ENCODE measurements around the gene FGF2.

FGF2 gene

GRCh38 chr4:122854447-122855352 lies 28.1 kb downstream of the FGF2 start:
- no peak for DNase-seq (ENCODE audit: low read depth)
- no peak for TF ChIP-seq CTCF (IDR thresholded peaks at IDR 0.05; ENCODE audit: control insufficient read depth, insufficient read depth, low read depth, low read length, missing control alignments)
- H3K4me3 ChIP-seq (ENCODE audit: control insufficient read depth, low read depth, low read length), result no peak overlapping the region

- TF ChIP-seq CTCF (IDR thresholded peaks at IDR 0.05; ENCODE audit: control insufficient read depth, insufficient read depth, low read depth, low read length, missing control alignments), result no peak
- H3K4me3 ChIP-seq (ENCODE audit: control insufficient read depth, low read depth, low read length), result no peak overlapping the region
- no peak for DNase-seq (ENCODE audit: low read depth)
Measured at GRCh38 chr4:122855353-122855890, 28.8 kb downstream of the FGF2 start.

- H3K4me3 ChIP-seq (ENCODE audit: control insufficient read depth, low read depth, low read length), result no peak overlapping the region
- DNase-seq (ENCODE audit: low read depth), result no peak
- no peak for TF ChIP-seq CTCF (IDR thresholded peaks at IDR 0.05; ENCODE audit: control insufficient read depth, insufficient read depth, low read depth, low read length, missing control alignments)
Measured at GRCh38 chr4:122857160-122857559, 30.5 kb downstream of the FGF2 start.

GRCh38 chr4:122858705-122859104 lies 32.1 kb downstream of the FGF2 start:
- H3K4me3 ChIP-seq (ENCODE audit: control insufficient read depth, low read depth, low read length), result no peak overlapping the region
- DNase-seq (ENCODE audit: low read depth), result no peak
- TF ChIP-seq CTCF (IDR thresholded peaks at IDR 0.05; ENCODE audit: control insufficient read depth, insufficient read depth, low read depth, low read length, missing control alignments), result no peak

GRCh38 chr4:122861172-122861943 lies 34.7 kb downstream of the FGF2 start:
- DNase-seq (ENCODE audit: low read depth), result no peak
- H3K4me3 ChIP-seq (ENCODE audit: control insufficient read depth, low read depth, low read length), result no peak overlapping the region
- no peak for TF ChIP-seq CTCF (IDR thresholded peaks at IDR 0.05; ENCODE audit: control insufficient read depth, insufficient read depth, low read depth, low read length, missing control alignments)

GRCh38 chr4:122863639-122864038 lies 37.0 kb downstream of the FGF2 start:
- H3K4me3 ChIP-seq (ENCODE audit: control insufficient read depth, low read depth, low read length), result no peak overlapping the region
- no peak for TF ChIP-seq CTCF (IDR thresholded peaks at IDR 0.05; ENCODE audit: control insufficient read depth, insufficient read depth, low read depth, low read length, missing control alignments)
- no peak for DNase-seq (ENCODE audit: low read depth)

Measured in AG09309 (cell line).